Activated CD4-positive, alpha-beta T cell treated with anti-CD3 and anti-CD28 coated beads, Interleukin-2, amount 50 U/mL, for 24 hours (primary cell): ENCODE measurements around the gene TRIM13.
"Not testable (repeated sequence)": the region's sequence is repeated elsewhere in the genome, so short reads cannot be mapped to it uniquely, and the experiment has no call there.

Source experiments
- DNase-seq, 2 donors: peaks; one replicate each; pipeline ENCODE4 v3.0.0-alpha.2; 2020; ENCODE audit warnings: low read depth in 1 of 2, low spot score in 1 of 2

Gene TRIM13

DNA sequence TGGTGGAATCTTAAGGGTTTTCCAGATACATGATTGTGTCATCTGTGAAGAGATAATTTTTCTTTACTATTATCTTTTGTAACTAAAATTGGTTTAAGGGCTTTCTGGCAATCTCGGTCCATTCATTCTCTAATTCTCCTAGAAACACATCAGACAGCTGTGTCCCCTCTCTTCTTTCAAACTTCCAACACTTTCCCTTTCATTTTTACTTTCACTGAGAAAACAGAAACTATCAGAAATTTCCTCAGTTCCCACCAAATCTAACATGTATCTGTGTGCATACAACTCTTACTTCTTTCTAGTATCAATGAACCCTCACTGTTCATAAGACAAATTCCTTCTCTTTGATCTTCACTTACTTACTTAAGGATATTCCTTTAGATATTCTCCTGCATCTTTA, 58.6 kb downstream of the TRIM13 start:
- no peak for DNase-seq

DNA sequence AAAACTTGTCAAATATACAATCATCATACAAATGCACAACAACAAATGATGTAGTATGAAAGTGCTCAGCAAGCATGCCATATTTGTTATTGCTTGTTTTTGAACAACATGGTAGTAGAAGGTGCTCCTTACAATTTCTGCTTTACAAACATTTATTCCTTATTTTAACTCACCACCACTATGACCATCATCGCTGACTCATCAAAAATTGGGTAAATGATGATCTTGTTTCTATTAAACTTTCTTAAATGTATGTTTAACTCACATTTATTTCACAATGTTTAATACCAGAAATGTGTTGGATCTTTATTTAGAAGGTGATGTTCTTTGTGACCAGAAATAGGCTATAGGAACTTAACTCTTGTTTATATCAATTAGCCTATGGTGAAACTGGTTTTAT, 63.9 kb downstream of the TRIM13 start:
- no peak for DNase-seq

DNA sequence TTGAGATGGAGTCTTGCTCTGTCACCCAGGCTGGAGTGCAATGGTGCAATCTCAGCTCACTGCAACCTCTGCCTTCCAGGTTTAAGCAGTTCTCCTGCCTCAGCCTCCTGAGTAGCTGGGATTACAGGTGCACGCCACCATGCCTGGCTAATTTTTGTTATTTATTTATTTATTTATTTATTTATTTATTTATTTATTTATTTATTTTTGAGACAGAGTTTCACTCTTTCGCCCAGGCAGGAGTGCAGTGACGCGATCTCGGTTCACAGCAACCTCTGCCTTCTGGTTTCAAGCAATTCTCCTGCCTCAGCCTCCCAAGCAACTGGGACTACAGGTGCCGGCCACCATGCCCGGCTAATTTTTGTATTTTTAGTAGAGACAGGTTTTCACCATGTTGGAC, 65.5 kb downstream of the TRIM13 start:
- not testable (repeated sequence) for DNase-seq

DNA sequence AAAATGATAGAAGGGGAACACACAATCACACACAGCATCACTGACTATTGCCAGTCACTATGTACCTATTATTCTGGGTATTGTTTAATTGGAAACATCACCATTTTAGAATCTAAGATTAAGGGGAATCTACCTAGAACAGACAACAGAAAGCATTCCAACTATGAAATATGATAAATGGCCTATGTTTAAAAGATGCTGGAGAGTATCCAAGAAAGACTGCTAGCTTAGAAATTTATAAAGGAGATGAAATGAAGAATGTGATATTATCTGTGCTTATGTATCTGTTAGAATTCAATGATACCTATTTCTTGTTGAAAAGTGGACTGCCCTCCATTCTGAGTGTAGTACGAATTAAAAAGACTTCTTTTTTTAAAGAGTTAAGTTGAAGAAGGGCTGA, 68.9 kb downstream of the TRIM13 start:
- no peak for DNase-seq
